ENCODE measurements around the gene PDE10A. TPM values are rescaled to one million over a fixed set of nuclear protein-coding genes. Genes with fewer than 3 reads are reported as not detected.

Gene PDE10A
- total RNA-seq, 1 experiment from 2014 or later: 0.31 TPM

DNA sequence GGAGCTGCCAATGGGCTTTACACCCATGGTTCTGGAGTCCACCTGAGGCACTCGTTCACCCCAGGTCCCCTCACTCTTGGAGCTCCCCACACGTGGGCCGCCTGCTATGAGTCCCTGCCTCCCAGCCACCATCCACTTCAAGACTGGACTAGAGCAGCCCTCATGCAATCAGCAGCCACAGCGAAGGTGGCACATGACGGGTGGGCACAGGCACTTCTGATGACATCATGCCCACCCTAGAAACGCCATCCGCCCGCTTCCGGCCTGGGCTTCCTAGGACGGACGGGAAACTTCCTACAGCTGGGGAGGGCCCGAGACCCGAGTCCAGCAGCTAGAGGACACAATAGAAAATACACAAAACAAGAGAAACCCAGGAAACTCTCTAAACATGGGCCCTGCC lies 85.5 kb downstream of the PDE10A start:
- no peaks in the 10 kb centered on the region for H3K4me1 Mint-ChIP-seq
- WGBS (ENCODE audit: extremely low coverage, insufficient read length, low lambda C conversion rate): no CpG with 5 or more reads among the region's 13 CpGs

More for the DNA sequence above, 85.5 kb downstream of the PDE10A start:
- no peak overlapping the region for H3K23ac ChIP-seq (ENCODE audit: insufficient read length, low read depth, low read length)
- H3T11ph ChIP-seq (ENCODE audit: low read length): no peak overlapping the region
- no peak overlapping the region for H3K4ac ChIP-seq (ENCODE audit: low read depth, low read length)
- H3K56ac ChIP-seq (ENCODE audit: insufficient read length, low read depth, low read length): no peak overlapping the region
- Mint-ChIP-seq H3K27me3 (ENCODE audit: low read depth) (no peaks in the 10 kb centered on the region), H3K9me3 (no peaks in the 10 kb centered on the region), H3K27ac (no peak overlapping the region), H3K4me3 (no peak overlapping the region), H3K36me3 (ENCODE audit: insufficient read depth in 1 of 3, low read depth in 3 of 3) (no peaks in the 10 kb centered on the region)
- H3K27me3 ChIP-seq (ENCODE audit: insufficient read depth, low read length): no peaks in the 10 kb centered on the region
- no peaks in the 10 kb centered on the region for H3K79me2 ChIP-seq (ENCODE audit: insufficient read depth, low read length)
- H2BK20ac ChIP-seq (ENCODE audit: low read depth, low read length, poor library complexity, severe bottlenecking): no peak overlapping the region
- H3K4me1 ChIP-seq (ENCODE audit: insufficient read depth, low read length): 0 out of 2 replicates have a peak, but pooled peaks cover 1% of the 10 kb centered on the region
- no peaks in the 10 kb centered on the region for H4K20me1 ChIP-seq (ENCODE audit: control insufficient read depth, insufficient read depth, insufficient read length)
- H4K8ac ChIP-seq (replicated peaks; ENCODE audit: insufficient read length, low read depth, low read length): no peak overlapping the region
- H3K79me1 ChIP-seq (ENCODE audit: insufficient read depth, low read depth, low read length, poor library complexity, severe bottlenecking): no peaks in the 10 kb centered on the region
- H4K91ac ChIP-seq (ENCODE audit: insufficient read length, low read depth, low read length): no peak overlapping the region
- no peak overlapping the region for H2BK120ac ChIP-seq (ENCODE audit: low read depth, low read length, poor library complexity, severe bottlenecking)
- H3K14ac ChIP-seq (ENCODE audit: insufficient read depth, low read length): no peak overlapping the region
- DNase-seq: no peak
- H3K23me2 ChIP-seq (ENCODE audit: insufficient read length, low read depth, low read length, poor library complexity, severe bottlenecking): no peaks in the 10 kb centered on the region
- H3K18ac ChIP-seq (ENCODE audit: insufficient read length, low read depth, low read length): no peak overlapping the region
- no peak overlapping the region for H2AK5ac ChIP-seq (ENCODE audit: insufficient read length, low read length)
- TF ChIP-seq CTCF (conservative IDR thresholded peaks at IDR 0.05): no peak
- H3K4me2 ChIP-seq (ENCODE audit: insufficient read depth, insufficient read length, low read length): no peak overlapping the region
- H4K5ac ChIP-seq (ENCODE audit: insufficient read length, low read depth, low read length): no peak overlapping the region
- H2BK12ac ChIP-seq (ENCODE audit: insufficient read length, low read depth, low read length): no peak overlapping the region
- no peak overlapping the region for H3K27ac ChIP-seq (ENCODE audit: insufficient read length, low read depth, low read length)
- H2BK5ac ChIP-seq (ENCODE audit: insufficient read length, low read length): no peak overlapping the region
- no peak overlapping the region for H3K9ac ChIP-seq (ENCODE audit: extremely low read depth, insufficient read length, low read length)
- H2AFZ ChIP-seq (ENCODE audit: low read length): no peak overlapping the region
- no peak overlapping the region for H2BK15ac ChIP-seq (ENCODE audit: low read depth, low read length)
- no peaks in the 10 kb centered on the region for H3K9me3 ChIP-seq (ENCODE audit: control insufficient read depth, low read depth, low read length)

Data from H9 (cell line).